CD4-positive, alpha-beta T cell (primary cell): Measurements from ENCODE around the gene SPOP. TPM values are rescaled to one million over a fixed set of nuclear protein-coding genes. Genes with fewer than 3 reads are reported as not detected.

ENCODE experiments used
- ATAC-seq: fragments of 200-7000 bp; cut with Tn5 transposase; one replicate; pipeline ENCODE4 v1.10.0; 2022; ENCODE audit warnings: mild to moderate bottlenecking; ENCODE audit not compliant: poor library complexity
- CTCF ChIA-PET: fragments of 350-600 bp; sonication (Branson Sonifier 250); formaldehyde crosslinking; loops from one replicate; lab custom pipeline; 2021; ENCODE audit warnings: antibody characterized with exemption, inconsistent platforms; lab: Charles Lee
- POLR2A ChIA-PET: fragments of 350-600 bp; sonication (Branson Sonifier 250); formaldehyde crosslinking; loops from one replicate; lab custom pipeline; 2021; ENCODE audit warnings: antibody characterized with exemption, inconsistent platforms; lab: Charles Lee
- DNase-seq, 14 experiments: peaks; one replicate each; pipeline ENCODE4 v3.0.0-alpha.2; 2013 to 2020; ENCODE audit warnings: mixed read lengths in 2 of 14
- H3K27ac ChIP-seq, 2 donors: one replicate each; pipeline versions ENCODE4 v1.5.1 to v1.7.0; 2013; ENCODE audit warnings: low read length in 2 of 2, low read depth in 1 of 2, mild to moderate bottlenecking in 1 of 2
- H3K27me3 ChIP-seq, 2 experiments: 1 replicate in 1 of 2; 2 replicates in 1 of 2; pipeline versions ENCODE4 v1.6.1 to v1.7.0; 2013; ENCODE audit warnings: low read length in 2 of 2, control low read depth in 1 of 2, mild to moderate bottlenecking in 1 of 2, moderate library complexity in 1 of 2; ENCODE audit not compliant: insufficient read depth in 2 of 2, control insufficient read depth in 1 of 2
- H3K36me3 ChIP-seq: one replicate; pipeline ENCODE4 v1.6.1; 2013; ENCODE audit warnings: low read length, control low read depth; ENCODE audit not compliant: insufficient read depth
- H3K4me1 ChIP-seq: one replicate; pipeline ENCODE4 v1.6.1; 2013; ENCODE audit warnings: low read length, control low read depth; ENCODE audit not compliant: insufficient read depth
- H3K4me3 ChIP-seq: one replicate; pipeline ENCODE4 v1.5.1; 2013; ENCODE audit warnings: mild to moderate bottlenecking, low read length, moderate library complexity
- H3K9me3 ChIP-seq, 2 experiments: 1 replicate in 1 of 2; 2 replicates in 1 of 2; pipeline versions ENCODE4 v1.6.1 to v1.7.0; 2013; ENCODE audit warnings: low read length in 2 of 2, mild to moderate bottlenecking in 2 of 2, control low read depth in 1 of 2, moderate library complexity in 1 of 2; ENCODE audit not compliant: control insufficient read depth in 1 of 2, insufficient read depth in 1 of 2
- H3K27ac Mint-ChIP-seq: one replicate; pipeline ENCODE4 v1.8.0; 2020; ENCODE audit warnings: mixed read lengths
- H3K27me3 Mint-ChIP-seq: one replicate; pipeline ENCODE4 v1.8.0; 2021; ENCODE audit warnings: mixed read lengths
- H3K36me3 Mint-ChIP-seq: one replicate; pipeline ENCODE4 v1.8.0; 2021; ENCODE audit warnings: low read depth, mixed read lengths
- H3K4me1 Mint-ChIP-seq: one replicate; pipeline ENCODE4 v1.8.0; 2021; ENCODE audit warnings: low read depth, mixed read lengths
- H3K4me3 Mint-ChIP-seq: one replicate; pipeline ENCODE4 v1.8.0; 2020; ENCODE audit warnings: mild to moderate bottlenecking, mixed read lengths
- H3K9me3 Mint-ChIP-seq: one replicate; pipeline ENCODE4 v1.8.0; 2020; ENCODE audit warnings: mixed read lengths
- CTCF ChIP-seq: fragments of 200-600 bp; IDR thresholded peaks from one replicate; pipeline ENCODE4 v1.8.0; 2022; ENCODE audit warnings: antibody characterized with exemption, mild to moderate bottlenecking
- intact Hi-C, 2 experiments: fragments of 100-400 bp; cut with DNase I in 1 of 2; cut with micrococcal nuclease in 1 of 2; formaldehyde crosslinking; loops; one replicate each; pipeline versions ENCODE4 v1.15.1 to v1.9.0; 2023 to 2025; cut with DNase I, micrococcal nuclease
- total RNA-seq, 174 experiments: library from RNA in 2 of 174; stranded (reverse) in 2 of 174; gene quantifications; one replicate each; pipeline ENCODE4 v1.2.3 and lab custom pipeline; 2021 to 2026

Gene SPOP
- total RNA-seq, 2 experiments from 2014 or later, result 38.7 to 41.5 TPM

GRCh38 chr17:49722066-49722465, 44.2 kb upstream of the SPOP start:
- peak overlapping the region; percentile 71 for H3K27ac Mint-ChIP-seq
- H3K9me3 ChIP-seq, result no peaks in the 10 kb centered on the region
- CTCF ChIA-PET, result no interaction called here
- H3K4me3 Mint-ChIP-seq, result no peak overlapping the region
- peaks cover 36% of the 10 kb centered on the region for H3K4me1 Mint-ChIP-seq
- H3K36me3 Mint-ChIP-seq, result peaks cover 92% of the 10 kb centered on the region
- no peaks in the 10 kb centered on the region for H3K27me3 ChIP-seq
- intact Hi-C loops, result no loop called here
- DNase-seq (no peak), ATAC-seq (no peak)
- no peak overlapping the region for H3K4me3 ChIP-seq
- H3K27me3 Mint-ChIP-seq, result no peaks in the 10 kb centered on the region
- TF ChIP-seq CTCF, result no peak
- POLR2A ChIA-PET, result interaction anchor here (0.6 to 1.9 kb wide), 5 partner anchors 14 to 26 kb away, joined by 3 to 7 read pairs (median 3); partner anchors contain the start of gene SLC35B1
- peak overlapping the region in 1 of 2 donors; percentile 8 for H3K27ac ChIP-seq
- H3K36me3 ChIP-seq, result peaks cover 88% of the 10 kb centered on the region
- no peaks in the 10 kb centered on the region for H3K9me3 Mint-ChIP-seq
- peaks cover 33% of the 10 kb centered on the region for H3K4me1 ChIP-seq

GRCh38 chr17:49717371-49717861, 39.5 kb upstream of the SPOP start:
- H3K4me3 Mint-ChIP-seq, result no peak overlapping the region
- ATAC-seq, result no peak

GRCh38 chr17:49716668-49717364, 38.9 kb upstream of the SPOP start:
- Mint-ChIP-seq H3K9me3 (no peaks in the 10 kb centered on the region), H3K27me3 (no peaks in the 10 kb centered on the region), H3K4me1 (peaks cover 34% of the 10 kb centered on the region), H3K27ac (peak overlapping the region; percentile 80), H3K36me3 (peaks cover 92% of the 10 kb centered on the region), H3K4me3 (no peak overlapping the region)
- TF ChIP-seq CTCF, result no peak
- Histone ChIP-seq H3K4me3 (no peak overlapping the region), H3K4me1 (peaks cover 49% of the 10 kb centered on the region), H3K27me3 (no peaks in the 10 kb centered on the region), H3K9me3 (no peaks in the 10 kb centered on the region), H3K36me3 (peaks cover 88% of the 10 kb centered on the region), H3K27ac (peak overlapping the region; percentile 62 to 86)
- no peak for ATAC-seq
- ChIA-PET POLR2A (interaction anchor here (1.2 to 3.2 kb wide), 6 partner anchors 9 to 72 kb away, joined by 7 to 25 read pairs (median 14); partner anchors contain the start of genes FAM117A, KAT7 and SLC35B1), CTCF (interaction anchor here (0.8 to 2.6 kb wide), 3 partner anchors 9 to 31 kb away, joined by 3 to 10 read pairs (median 6); partner anchors contain the start of gene SLC35B1)
- intact Hi-C loops, result loop anchor here (2.0 kb wide), 2 partner anchors 22 to 46 kb away; no protein-coding TSS in a partner anchor
- DNase-seq, result no peak

More at GRCh38 chr17:49717371-49717861, 39.5 kb upstream of the SPOP start:
- ChIA-PET CTCF (interaction anchor here (2.6 kb wide), 1 partner anchor 9 kb away, joined by 10 read pairs; the partner anchor contains the start of gene SLC35B1), POLR2A (interaction anchor here (1.1 kb wide), 1 partner anchor 31 kb away, joined by 3 read pairs; no protein-coding TSS in a partner anchor)
- intact Hi-C loops, result loop anchor here (2.0 kb wide), 2 partner anchors 21 to 45 kb away; no protein-coding TSS in a partner anchor
- no peak for TF ChIP-seq CTCF
- peak in 3 of 14 experiments; percentile 21 to 61 (median 56) for DNase-seq
- Histone ChIP-seq H3K9me3 (no peaks in the 10 kb centered on the region), H3K36me3 (peaks cover 89% of the 10 kb centered on the region), H3K27me3 (no peaks in the 10 kb centered on the region), H3K4me1 (peaks cover 49% of the 10 kb centered on the region), H3K27ac (peak overlapping the region; percentile 62 to 86), H3K4me3 (no peak overlapping the region)
- Mint-ChIP-seq H3K9me3 (no peaks in the 10 kb centered on the region), H3K27me3 (no peaks in the 10 kb centered on the region), H3K36me3 (peaks cover 91% of the 10 kb centered on the region), H3K4me1 (peaks cover 34% of the 10 kb centered on the region), H3K27ac (peak overlapping the region; percentile 80)
